ENCODE measurements around the gene RDH16.

DNA sequence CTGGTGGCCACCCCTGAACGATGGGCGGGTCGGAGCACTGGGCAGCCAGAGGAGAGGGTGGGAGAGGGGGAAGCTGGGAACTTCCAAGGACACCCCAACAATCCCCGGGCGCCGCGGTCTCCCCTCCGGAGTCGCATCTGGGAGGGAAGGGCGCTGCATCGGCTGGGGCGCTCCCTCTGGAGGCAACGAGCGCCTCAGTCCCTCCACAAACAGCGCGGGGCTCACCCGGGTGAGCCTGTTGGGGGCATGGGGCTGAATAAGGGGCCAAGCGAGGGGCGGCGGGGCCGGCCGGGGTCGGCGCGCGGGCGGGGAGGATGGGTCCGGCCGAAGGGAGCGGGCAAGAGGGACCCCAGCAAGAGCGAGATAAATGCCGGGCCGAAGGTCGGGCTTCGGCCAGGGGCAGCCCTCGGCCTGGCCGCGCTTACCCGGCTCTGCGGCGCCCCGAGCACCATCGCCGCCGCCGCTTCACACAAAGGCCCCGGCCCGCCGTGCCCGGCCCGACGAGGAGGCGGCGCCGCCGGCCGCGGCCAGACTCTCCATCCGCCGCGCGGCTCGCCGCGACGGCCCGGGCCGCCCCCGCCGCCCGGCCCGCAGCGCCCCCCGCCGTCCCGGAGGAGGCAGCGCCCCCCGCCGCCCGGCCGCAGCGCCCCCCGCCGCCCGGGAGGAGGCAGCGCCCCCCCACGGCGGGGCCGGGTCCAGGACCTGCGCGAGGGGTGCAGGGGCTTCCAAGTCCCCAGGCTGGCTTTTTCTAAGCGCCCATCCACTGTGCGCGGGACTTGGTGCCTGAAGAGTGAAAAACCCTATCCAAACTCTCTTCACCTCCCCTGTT, 48.8 kb upstream of the RDH16 start, which contains the start of gene ZBTB39:
- TF ChIP-seq, protein P1, sequence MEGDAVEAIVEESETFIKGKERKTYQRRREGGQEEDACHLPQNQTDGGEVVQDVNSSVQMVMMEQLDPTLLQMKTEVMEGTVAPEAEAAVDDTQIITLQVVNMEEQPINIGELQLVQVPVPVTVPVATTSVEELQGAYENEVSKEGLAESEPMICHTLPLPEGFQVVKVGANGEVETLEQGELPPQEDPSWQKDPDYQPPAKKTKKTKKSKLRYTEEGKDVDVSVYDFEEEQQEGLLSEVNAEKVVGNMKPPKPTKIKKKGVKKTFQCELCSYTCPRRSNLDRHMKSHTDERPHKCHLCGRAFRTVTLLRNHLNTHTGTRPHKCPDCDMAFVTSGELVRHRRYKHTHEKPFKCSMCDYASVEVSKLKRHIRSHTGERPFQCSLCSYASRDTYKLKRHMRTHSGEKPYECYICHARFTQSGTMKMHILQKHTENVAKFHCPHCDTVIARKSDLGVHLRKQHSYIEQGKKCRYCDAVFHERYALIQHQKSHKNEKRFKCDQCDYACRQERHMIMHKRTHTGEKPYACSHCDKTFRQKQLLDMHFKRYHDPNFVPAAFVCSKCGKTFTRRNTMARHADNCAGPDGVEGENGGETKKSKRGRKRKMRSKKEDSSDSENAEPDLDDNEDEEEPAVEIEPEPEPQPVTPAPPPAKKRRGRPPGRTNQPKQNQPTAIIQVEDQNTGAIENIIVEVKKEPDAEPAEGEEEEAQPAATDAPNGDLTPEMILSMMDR (IDR thresholded peaks at IDR 0.05) = peak in 1 of 3 experiments; percentile 68
- no peak for TF ChIP-seq POLR2AphosphoS5 (IDR thresholded peaks at IDR 0.05; ENCODE audit: insufficient read depth in 1 of 2, low read depth in 1 of 2)
